GM18951 (cell line): ENCODE data around the gene SULT4A1.
"Not testable (repeated sequence)": the region's sequence is repeated elsewhere in the genome, so short reads cannot be mapped to it uniquely, and the experiment has no call there.

ENCODE experiments used
- POLR2A ChIP-seq: IDR thresholded peaks from 4 replicates; pipeline ENCODE4 v1.6.1; 2011; ENCODE audit warnings: mild to moderate bottlenecking; ENCODE audit not compliant: insufficient read length, insufficient read depth; ENCODE audit errors: extremely low read depth
- in situ Hi-C: fragments of 300-500 bp; cut with MboI; formaldehyde crosslinking; loops from one replicate; pipeline ENCODE4 v1.12.0; 2022; ENCODE audit warnings: low sequenced_read_pairs, mixed read lengths, inconsistent platforms; ENCODE audit not compliant: unreplicated experiment

The SULT4A1 gene, protein sequence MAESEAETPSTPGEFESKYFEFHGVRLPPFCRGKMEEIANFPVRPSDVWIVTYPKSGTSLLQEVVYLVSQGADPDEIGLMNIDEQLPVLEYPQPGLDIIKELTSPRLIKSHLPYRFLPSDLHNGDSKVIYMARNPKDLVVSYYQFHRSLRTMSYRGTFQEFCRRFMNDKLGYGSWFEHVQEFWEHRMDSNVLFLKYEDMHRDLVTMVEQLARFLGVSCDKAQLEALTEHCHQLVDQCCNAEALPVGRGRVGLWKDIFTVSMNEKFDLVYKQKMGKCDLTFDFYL

DNA sequence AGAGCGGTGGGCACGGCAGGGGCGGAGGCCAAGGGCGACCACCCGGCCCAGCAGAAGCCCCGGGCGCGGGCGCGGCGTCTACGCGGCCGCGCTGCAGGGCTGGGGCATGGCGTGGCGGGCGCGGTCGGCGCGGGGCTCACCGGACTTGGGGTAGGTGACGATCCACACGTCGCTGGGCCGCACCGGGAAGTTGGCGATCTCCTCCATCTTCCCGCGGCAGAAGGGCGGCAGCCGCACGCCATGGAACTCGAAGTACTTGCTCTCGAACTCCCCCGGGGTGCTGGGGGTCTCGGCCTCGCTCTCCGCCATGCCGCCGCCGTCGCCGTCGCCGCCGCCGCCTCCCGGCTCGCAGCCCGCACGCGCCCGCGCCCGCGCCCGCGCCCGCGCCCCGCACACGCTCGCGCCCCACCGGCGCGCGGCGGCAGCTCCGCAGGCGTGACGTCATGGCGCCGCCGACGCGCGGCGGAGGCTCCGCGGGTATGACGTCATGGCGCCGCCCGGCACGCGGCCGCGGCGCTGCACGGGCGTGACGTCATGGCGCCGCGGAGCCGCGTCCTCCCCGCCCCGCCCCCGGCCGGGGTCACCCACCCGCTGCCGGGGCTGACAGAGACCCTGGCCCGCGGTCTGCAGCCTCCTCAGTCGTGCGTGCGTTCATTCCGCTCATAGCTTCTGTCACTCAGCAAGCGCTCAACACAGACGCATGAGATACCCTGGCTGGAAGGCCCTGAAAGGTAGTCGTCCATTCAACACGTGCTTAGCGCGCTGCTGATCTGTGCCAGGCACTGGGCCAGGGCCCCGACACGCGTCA, at the start of gene SULT4A1:
Gene SULT4A1, minus strand, starts transcription at position 440 of the 808 bp plus-strand sequence. Its CDS starts 131 bp downstream, at position 309.
- no peak for TF ChIP-seq POLR2A

DNA sequence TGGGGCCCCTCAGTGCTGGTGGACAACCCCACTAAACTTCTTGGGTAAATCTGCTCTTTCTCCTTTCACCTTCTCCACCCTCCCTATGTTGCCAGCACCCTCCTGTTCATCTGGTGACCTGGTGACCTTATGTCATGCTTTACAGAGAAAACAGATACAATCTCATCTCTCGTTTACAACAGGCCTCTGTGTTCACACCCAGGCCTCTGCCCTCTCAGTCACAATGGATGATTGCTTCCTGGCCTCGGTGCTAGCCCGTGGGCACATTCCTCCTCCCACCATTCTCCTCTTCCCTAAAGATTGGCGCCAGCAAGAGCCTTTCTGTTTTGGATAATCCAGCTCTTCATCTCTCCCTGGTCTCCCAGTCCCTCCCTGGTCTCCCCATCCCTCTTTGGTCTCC, 49.0 kb upstream of the SULT4A1 start:
- in situ Hi-C loops = no loop called here
- no peak for TF ChIP-seq POLR2A

More for the DNA sequence above, at the start of gene SULT4A1:
- in situ Hi-C loops = no loop called here

DNA sequence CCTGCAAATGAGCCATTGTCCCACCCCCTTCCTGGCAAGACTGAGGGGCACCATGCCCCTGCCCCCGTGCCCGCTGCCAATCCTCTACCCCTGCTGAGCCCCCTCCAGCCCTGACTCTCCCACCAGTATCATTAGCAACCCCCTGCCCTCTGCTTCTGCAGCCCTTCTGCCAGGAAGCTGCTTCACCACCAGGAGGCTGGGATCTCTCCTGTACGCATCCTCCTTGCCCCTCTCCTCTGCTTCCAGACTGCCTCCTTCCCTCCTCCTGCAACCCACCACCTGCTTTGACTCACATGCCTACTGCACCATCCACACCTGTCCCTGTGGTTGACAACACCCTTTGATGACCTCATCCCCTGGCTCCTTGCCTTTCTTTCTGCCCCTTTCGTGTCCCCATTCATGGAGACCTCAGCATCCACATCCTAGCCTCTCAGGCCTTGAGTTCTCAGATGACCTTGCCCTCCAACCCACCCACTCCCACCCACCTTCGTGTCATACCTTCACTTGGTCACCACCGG, 47.9 kb upstream of the SULT4A1 start:
- TF ChIP-seq POLR2A = no peak
- in situ Hi-C loops = no loop called here

DNA sequence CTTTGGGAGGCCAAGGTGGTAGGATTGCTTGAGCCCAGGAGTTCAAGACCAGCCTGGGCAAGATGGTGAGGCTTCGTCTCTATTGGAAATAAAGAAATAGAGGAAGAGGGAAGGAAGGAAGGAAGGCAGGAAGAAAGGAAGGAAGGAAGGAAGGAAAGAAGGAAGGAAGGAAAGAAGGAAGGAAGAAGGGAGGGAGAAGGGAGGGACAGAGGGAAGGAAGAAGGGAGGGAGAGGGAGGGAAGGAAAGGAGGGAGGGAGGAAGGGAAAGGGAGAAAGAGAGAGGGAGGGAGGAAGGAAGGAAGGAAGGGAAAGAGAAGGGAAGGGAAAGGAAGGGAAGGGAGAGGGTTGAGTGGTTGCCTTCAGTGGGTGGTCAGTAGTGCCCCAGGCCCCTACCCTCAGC, 47.4 kb upstream of the SULT4A1 start:
- TF ChIP-seq POLR2A = no peak
- in situ Hi-C loops = no loop called here

DNA sequence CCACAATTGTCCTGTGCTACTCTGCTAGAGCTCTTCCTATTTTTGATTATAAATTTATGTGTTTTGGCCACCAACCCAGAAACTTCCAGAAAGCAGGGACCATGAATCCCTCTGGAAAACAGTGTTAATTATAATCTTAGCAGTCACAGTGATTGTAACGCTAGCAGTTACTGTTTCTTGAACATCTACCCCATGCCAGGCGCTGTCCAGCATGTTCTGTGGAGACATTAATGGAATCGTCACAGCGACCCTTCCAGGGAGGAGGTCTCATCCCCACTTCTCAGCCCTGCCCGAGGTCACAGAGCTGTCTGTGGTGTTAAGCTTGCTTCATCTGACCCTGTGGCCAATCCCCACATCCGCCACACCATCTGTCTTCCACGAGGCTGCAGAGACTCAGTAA, 43.4 kb upstream of the SULT4A1 start:
- in situ Hi-C loops = no loop called here
- no peak for TF ChIP-seq POLR2A

DNA sequence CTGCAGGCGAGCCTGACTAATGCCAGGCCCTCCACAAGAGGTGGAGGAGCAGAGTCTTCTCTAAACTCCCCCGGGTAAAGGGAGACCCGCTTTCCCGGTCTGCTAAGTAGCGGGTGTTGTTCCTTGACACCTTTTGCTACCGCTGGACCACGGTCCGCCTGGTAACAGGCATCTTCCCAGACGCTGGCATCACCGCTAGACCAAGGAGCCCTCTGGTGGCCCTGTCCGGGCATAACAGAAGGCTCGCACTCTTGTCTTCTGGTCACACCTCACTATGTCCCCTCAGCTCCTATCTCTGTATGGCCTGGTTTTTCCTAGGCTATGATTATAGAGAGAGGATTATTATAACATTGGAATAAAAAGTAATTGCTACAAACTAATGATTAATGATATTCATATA, 42.1 kb upstream of the SULT4A1 start:
- in situ Hi-C loops = not testable (repeated sequence)

DNA sequence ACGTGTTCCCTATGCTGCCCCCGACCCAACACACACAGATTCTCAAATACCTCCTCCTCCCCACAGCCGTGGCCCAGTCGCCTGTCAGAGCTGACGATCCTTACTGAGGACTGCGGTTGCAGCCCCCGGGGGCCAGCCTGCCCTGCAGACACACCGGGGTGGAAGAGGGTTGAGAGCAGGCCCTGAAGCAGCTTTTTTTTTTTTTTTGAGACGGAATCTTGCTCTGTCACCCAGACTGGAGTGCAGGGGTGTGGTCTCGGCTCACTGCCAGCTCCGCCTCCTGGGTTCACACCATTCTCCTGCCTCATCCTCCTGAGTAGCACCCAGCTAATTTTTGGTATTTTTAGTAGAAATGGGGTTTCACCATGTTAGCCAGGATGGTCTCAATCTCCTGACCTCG, 40.7 kb upstream of the SULT4A1 start:
- in situ Hi-C loops = not testable (repeated sequence)

DNA sequence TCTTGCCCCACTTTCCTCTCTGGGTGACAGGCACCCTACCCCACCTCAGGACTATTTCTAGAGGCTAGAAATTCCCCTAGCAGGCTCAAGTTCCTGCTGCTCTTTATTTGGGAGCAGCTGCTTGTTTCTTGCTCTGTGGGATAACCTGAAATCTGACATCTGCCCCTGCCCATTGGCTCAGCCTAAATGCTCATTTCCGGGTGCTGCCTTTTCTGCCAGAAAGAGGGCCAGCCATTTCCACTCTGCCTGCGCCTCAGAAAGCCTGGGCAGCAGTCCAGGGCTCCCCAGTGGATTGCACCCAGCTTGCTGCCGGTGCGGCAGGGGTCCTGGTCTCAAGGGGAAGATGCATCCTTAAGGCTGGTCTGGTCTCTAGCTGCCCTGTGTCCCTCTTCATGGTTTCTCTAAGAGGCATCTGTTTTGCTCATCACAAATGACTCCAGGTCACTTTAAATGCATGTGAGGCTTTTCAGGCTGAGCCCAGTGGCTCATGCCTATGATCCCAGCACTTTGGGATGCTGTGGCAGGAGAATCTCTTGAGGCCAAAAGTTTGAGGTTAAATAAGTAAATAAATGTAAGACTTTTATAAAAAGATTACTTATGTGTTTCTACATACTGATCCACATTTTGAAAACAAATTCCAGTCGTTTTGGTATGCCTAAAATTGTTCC, 39.8 kb upstream of the SULT4A1 start:
- no peak for TF ChIP-seq POLR2A
- in situ Hi-C loops = no loop called here

DNA sequence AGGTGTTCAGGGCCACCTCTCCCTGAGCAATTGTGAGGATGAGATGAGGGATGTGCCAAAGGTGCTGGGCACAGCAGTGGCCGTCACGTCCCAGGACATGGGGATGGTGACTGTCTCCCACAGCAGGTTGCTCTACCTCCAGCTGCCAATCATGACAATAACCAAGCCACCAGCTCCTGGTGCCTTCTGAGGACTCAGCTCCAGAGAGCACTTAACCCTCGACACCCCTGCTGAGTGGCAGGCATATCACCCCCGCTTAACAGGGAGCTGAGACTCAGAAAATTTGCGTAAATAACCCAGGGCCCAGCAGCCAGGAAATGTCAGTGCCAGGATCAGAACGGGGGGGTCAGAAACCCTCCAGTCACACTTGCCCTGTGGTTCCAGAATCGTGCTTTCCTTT, 37.9 kb upstream of the SULT4A1 start:
- in situ Hi-C loops = no loop called here
- TF ChIP-seq POLR2A = no peak

DNA sequence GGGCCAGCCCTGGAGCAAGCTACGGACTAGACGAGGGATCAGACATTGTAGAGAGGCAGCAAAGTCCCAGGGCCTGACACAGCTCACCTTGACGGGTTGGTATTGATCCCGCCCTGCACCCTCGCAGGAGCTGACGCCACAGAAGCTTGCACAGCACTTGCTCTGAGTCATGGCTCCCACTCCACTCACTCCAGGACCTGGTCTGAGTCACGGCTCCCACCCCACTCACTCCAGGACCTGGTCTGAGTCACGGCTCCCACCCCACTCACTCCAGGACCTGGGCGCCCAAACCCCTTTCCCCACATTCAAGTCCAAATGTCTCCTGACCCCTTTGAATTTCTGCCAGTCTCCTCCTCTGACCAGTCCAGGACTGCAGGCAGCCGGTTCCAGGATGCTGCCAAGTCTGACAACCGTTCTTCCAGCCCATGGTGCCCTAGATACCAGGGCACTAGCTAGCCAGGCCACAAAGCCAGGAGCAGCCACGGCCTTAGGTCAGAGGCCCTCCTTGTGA, 35.5 kb upstream of the SULT4A1 start:
- TF ChIP-seq POLR2A = no peak
- in situ Hi-C loops = loop anchor here (25.0 kb wide), 1 partner anchor 511 kb away; no protein-coding TSS in a partner anchor

DNA sequence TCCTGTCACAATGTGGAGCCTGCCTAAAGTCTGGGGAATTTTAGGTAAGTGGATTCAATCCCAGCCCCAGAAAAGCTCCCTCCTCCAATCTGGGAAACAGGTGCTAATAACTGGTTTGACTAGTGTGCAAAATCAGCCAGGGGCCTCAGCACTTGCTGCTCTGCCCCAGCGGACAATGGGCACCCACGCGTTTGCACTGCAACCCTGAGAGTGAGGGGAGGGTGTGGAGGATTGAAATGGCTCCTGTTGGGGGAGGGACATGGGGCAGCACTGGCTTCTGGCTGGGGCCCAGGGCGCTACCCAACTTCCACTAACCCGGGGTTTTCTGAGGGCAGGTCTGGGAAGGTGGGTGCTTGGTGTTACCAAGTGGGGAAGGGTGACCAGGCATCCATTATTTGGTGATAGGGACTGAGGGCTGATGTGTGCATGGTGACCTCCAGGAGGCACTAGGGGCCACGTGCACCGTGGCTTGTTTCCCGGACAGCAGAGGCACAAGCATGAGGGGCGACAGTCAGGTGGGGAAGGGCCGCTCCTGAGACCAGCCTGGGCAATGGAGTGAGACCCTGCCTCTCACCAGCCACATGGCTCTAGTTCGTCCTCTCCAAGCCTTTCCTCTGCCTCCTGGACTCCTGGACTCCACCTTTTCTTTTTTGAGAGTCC, 33.8 kb upstream of the SULT4A1 start:
- in situ Hi-C loops = loop anchor here (25.0 kb wide), 1 partner anchor 509 kb away; no protein-coding TSS in a partner anchor
- no peak for TF ChIP-seq POLR2A

DNA sequence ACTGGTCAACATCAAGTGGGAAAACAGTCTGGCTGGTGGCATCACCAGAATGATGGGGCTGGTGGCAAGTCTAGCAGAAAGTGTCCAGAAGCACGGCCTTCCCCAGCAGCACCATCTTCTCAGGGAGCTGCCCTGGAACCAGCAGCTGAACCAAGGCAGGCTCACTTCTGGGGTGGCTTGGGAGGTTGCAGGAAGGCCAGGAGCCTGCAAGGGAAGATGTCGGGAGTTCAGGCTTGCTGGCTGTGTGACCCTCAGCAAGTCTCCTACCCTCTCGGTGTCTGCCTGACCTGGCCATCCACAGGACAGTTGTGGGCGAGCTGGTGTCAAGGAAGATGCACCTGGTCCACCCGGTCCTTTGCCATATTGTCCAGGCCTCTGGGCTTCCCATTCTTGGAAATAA, 31.8 kb upstream of the SULT4A1 start:
- in situ Hi-C loops = loop anchor here (25.0 kb wide), 1 partner anchor 507 kb away; no protein-coding TSS in a partner anchor
- TF ChIP-seq POLR2A = no peak

DNA sequence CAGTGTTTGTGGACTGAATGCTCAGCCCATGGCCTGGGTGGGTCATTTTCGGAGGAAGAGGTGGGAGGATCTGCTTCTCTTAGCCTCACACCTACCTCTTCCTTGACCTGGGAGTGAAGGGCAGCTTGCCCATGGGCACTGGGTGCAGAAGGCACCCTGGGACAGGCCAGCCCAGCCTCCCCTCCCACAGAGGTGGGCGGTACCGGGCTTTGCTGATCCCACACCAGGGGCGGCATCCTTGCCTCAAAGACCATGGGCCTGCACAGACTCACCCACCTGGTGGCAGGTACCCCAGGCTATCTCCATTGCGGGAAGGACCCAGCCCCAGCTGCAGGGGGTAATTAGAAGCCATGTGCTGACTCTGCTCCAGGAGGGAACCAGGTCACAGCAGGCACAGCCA, 31.0 kb upstream of the SULT4A1 start:
- in situ Hi-C loops = loop anchor here (25.0 kb wide), 1 partner anchor 506 kb away; no protein-coding TSS in a partner anchor
- TF ChIP-seq POLR2A = no peak
